CD14-positive monocyte (primary cell): ENCODE data around the gene GNAT2. TPM values are rescaled to one million over a fixed set of nuclear protein-coding genes. Genes with fewer than 3 reads are reported as not detected.

Experiments
- DNase-seq, 3 donors: peaks; one replicate each; pipeline ENCODE4 v3.0.0-alpha.2; 2011 to 2022
- H2AFZ ChIP-seq: 2 replicates; pipeline ENCODE4 v1.6.0; 2012; ENCODE audit warnings: mild to moderate bottlenecking, low read depth, low read length, inconsistent platforms; ENCODE audit not compliant: insufficient read depth, poor library complexity, severe bottlenecking
- H3K27ac ChIP-seq, 2 donors: 1 replicate in 1 of 2; 2 replicates in 1 of 2; pipeline ENCODE4 v1.5.1; 2012 to 2013; ENCODE audit warnings: low read length in 2 of 2, control low read depth in 1 of 2, inconsistent platforms in 1 of 2, low read depth in 1 of 2, mild to moderate bottlenecking in 1 of 2
- H3K27me3 ChIP-seq, 2 donors: one replicate each; pipeline versions ENCODE4 v1.6.0 to v1.6.1; 2011 to 2013; ENCODE audit warnings: low read length in 2 of 2; ENCODE audit not compliant: control insufficient read depth in 2 of 2, insufficient read depth in 2 of 2
- H3K36me3 ChIP-seq, 2 donors: replicated peaks in 1 of 2; 1 replicate in 1 of 2; 2 replicates in 1 of 2; pipeline versions ENCODE4 v1.5.1 to v1.6.1; 2012 to 2013; ENCODE audit warnings: low read length in 2 of 2, control low read depth in 1 of 2, inconsistent platforms in 1 of 2, mild to moderate bottlenecking in 1 of 2; ENCODE audit not compliant: insufficient read depth in 2 of 2, control insufficient read depth in 1 of 2
- H3K4me1 ChIP-seq, 2 donors: 1 replicate in 1 of 2; 2 replicates in 1 of 2; pipeline versions ENCODE4 v1.5.1 to v1.6.1; 2012 to 2013; ENCODE audit warnings: low read length in 2 of 2, control low read depth in 1 of 2, inconsistent platforms in 1 of 2, mild to moderate bottlenecking in 1 of 2, moderate library complexity in 1 of 2; ENCODE audit not compliant: insufficient read depth in 2 of 2, control insufficient read depth in 1 of 2
- H3K4me2 ChIP-seq: replicated peaks from 2 replicates; pipeline ENCODE3; 2012; ENCODE audit warnings: low read length, moderate library complexity, mild to moderate bottlenecking; ENCODE audit not compliant: poor library complexity, severe bottlenecking; ENCODE audit errors: extremely low read depth
- H3K4me3 ChIP-seq, 3 experiments: fragments of 200-600 bp in 1 of 3; sonication (generic) in 1 of 3; replicated peaks in 1 of 3; 1 replicate in 2 of 3; 2 replicates in 1 of 3; pipeline ENCODE4 v1.5.1; 2011 to 2013; ENCODE audit warnings: low read length in 3 of 3, mild to moderate bottlenecking in 3 of 3, control low read depth in 2 of 3, low read depth in 2 of 3, inconsistent platforms in 1 of 3, moderate library complexity in 1 of 3
- H3K79me2 ChIP-seq: 2 replicates; pipeline ENCODE4 v1.6.0; 2012; ENCODE audit warnings: mild to moderate bottlenecking, control low read depth, inconsistent platforms, low read length, moderate library complexity; ENCODE audit not compliant: insufficient read depth
- H3K9ac ChIP-seq: 2 replicates; pipeline ENCODE4 v1.6.0; 2017; ENCODE audit warnings: low read length, mild to moderate bottlenecking; ENCODE audit not compliant: insufficient read depth, poor library complexity, severe bottlenecking
- H3K9me3 ChIP-seq, 2 donors: replicated peaks in 1 of 2; 1 replicate in 1 of 2; 2 replicates in 1 of 2; pipeline versions ENCODE4 v1.5.1 to v1.6.1; 2012 to 2013; ENCODE audit warnings: low read length in 2 of 2, control low read depth in 1 of 2; ENCODE audit not compliant: control insufficient read depth in 1 of 2, insufficient read depth in 1 of 2
- H4K20me1 ChIP-seq: 2 replicates; pipeline ENCODE4 v1.6.0; 2012; ENCODE audit warnings: mild to moderate bottlenecking, low read length, control low read depth, moderate library complexity; ENCODE audit not compliant: insufficient read depth
- H3K27ac Mint-ChIP-seq, 7 donors: one replicate each; pipeline ENCODE4 v1.8.0; 2020; ENCODE audit warnings: mild to moderate bottlenecking in 7 of 7, mixed read lengths in 7 of 7, moderate library complexity in 6 of 7, inconsistent platforms in 2 of 7
- H3K27me3 Mint-ChIP-seq, 3 donors: one replicate each; pipeline ENCODE4 v1.8.0; 2021 to 2022; ENCODE audit warnings: low read depth in 3 of 3, mild to moderate bottlenecking in 3 of 3, mixed read lengths in 3 of 3, moderate library complexity in 3 of 3, inconsistent platforms in 1 of 3
- H3K36me3 Mint-ChIP-seq, 2 donors: one replicate each; pipeline ENCODE4 v1.8.0; 2020; ENCODE audit warnings: mixed read lengths in 2 of 2, inconsistent platforms in 1 of 2, mild to moderate bottlenecking in 1 of 2
- H3K4me1 Mint-ChIP-seq: one replicate; pipeline ENCODE4 v1.8.0; 2020; ENCODE audit warnings: mild to moderate bottlenecking, mixed read lengths
- H3K4me3 Mint-ChIP-seq, 2 donors: one replicate each; pipeline ENCODE4 v1.8.0; 2020; ENCODE audit warnings: mild to moderate bottlenecking in 2 of 2, mixed read lengths in 2 of 2, moderate library complexity in 1 of 2
- H3K9me3 Mint-ChIP-seq, 7 donors: one replicate each; pipeline ENCODE4 v1.8.0; 2020 to 2022; ENCODE audit warnings: mixed read lengths in 7 of 7, mild to moderate bottlenecking in 6 of 7, moderate library complexity in 6 of 7, inconsistent platforms in 2 of 7
- CTCF ChIP-seq: fragments of 200-600 bp; IDR thresholded peaks from one replicate; pipeline ENCODE4 v1.8.0; 2022; ENCODE audit warnings: antibody characterized with exemption, mild to moderate bottlenecking
- WGBS: methylation state at CpG from one replicate; pipeline ENCODE4 v1.1.5; 2013; ENCODE audit warnings: missing lambda C conversion rate; ENCODE audit not compliant: insufficient coverage; 5-methylcytosine and 5-hydroxymethylcytosine counted together
- intact Hi-C, 2 donors: fragments of 100-400 bp; cut with micrococcal nuclease; formaldehyde crosslinking; loops; one replicate each; pipeline versions ENCODE4 v1.15.0 to v1.15.1; 2023
- polyA plus RNA-seq, 3 donors: library from polyadenylated mRNA; depleted of rRNA in 1 of 3; unstranded in 2 of 3; stranded (reverse) in 1 of 3; fragments of 300-500 nt in 2 of 3; fragments of >200 nt in 1 of 3; fragmentation: Illumina TruSeq in 2 of 3; gene quantifications; 1 replicate in 2 of 3; 2 replicates in 1 of 3; pipeline ENCODE4 v1.2.3, GENCODE V29; 2012 to 2021

GNAT2 gene
- polyA plus RNA-seq, 3 donors, result 0.05 TPM; not detected in 2

- peak; percentile 96 to 99 (median 98) for DNase-seq
- Mint-ChIP-seq H3K36me3 (peaks cover 0 to 8% of the 10 kb centered on the region in 2 donors), H3K27me3 (peaks cover 0 to 1% (median 0%) of the 10 kb centered on the region in 3 donors), H3K27ac (peak overlapping the region; percentile 98 to 100 (median 99)), H3K9me3 (peaks cover 0 to 2% (median 2%) of the 10 kb centered on the region in 7 donors), H3K4me1 (peaks cover 68% of the 10 kb centered on the region), H3K4me3 (peak overlapping the region; percentile 65 to 83)
- H3K27ac ChIP-seq, result peak overlapping the region; percentile 90 to 99
- no peak for TF ChIP-seq CTCF
- intact Hi-C loops, result loop anchor here in 1 of 2 donors (5.0 kb wide), 1 partner anchor 206 kb away; no protein-coding TSS in a partner anchor
- no peaks in the 10 kb centered on the region for H3K9me3 ChIP-seq
- H3K4me1 ChIP-seq, result peaks cover 59 to 64% of the 10 kb centered on the region in 2 donors
- peak overlapping the region; percentile 51 for H3K9ac ChIP-seq
- 0% methylated on average over 2 of the region's 3 CpGs for WGBS
- H3K79me2 ChIP-seq, result peaks cover 17% of the 10 kb centered on the region
- no peak overlapping the region for H2AFZ ChIP-seq
- H3K4me3 ChIP-seq, result peak overlapping the region in 1 of 3 experiments; percentile 55
- H3K27me3 ChIP-seq, result no peaks in the 10 kb centered on the region
- H3K36me3 ChIP-seq, result no peaks in the 10 kb centered on the region
- peaks cover under 1% of the 10 kb centered on the region for H4K20me1 ChIP-seq
- peak overlapping the region; percentile 54 for H3K4me2 ChIP-seq
Observed at GRCh38 chr1:109615879-109616278, 3.5 kb downstream of the GNAT2 start.

- H3K36me3 ChIP-seq, result no peaks in the 10 kb centered on the region
- Mint-ChIP-seq H3K27ac (peak overlapping the region in 4 of 7 donors; percentile 6 to 61 (median 30)), H3K27me3 (peaks cover 0 to 1% (median 0%) of the 10 kb centered on the region in 3 donors), H3K4me1 (peaks cover 69% of the 10 kb centered on the region), H3K9me3 (peaks cover 0 to 2% (median 0%) of the 10 kb centered on the region in 7 donors), H3K36me3 (peaks cover 0 to 5% of the 10 kb centered on the region in 2 donors), H3K4me3 (no peak overlapping the region)
- TF ChIP-seq CTCF, result no peak
- H3K9ac ChIP-seq, result no peak overlapping the region
- WGBS, result 100% methylated on average over 2 of the region's 7 CpGs
- DNase-seq, result no peak
- H3K4me1 ChIP-seq, result peaks cover 52 to 56% of the 10 kb centered on the region in 2 donors
- H3K79me2 ChIP-seq, result peaks cover 4% of the 10 kb centered on the region
- intact Hi-C loops, result no loop called here
- H3K9me3 ChIP-seq, result no peaks in the 10 kb centered on the region
- no peaks in the 10 kb centered on the region for H3K27me3 ChIP-seq
- peak overlapping the region in 1 of 2 donors; percentile 99 for H3K27ac ChIP-seq
- no peak overlapping the region for H3K4me3 ChIP-seq
- no peak overlapping the region for H2AFZ ChIP-seq
- no peaks in the 10 kb centered on the region for H4K20me1 ChIP-seq
- H3K4me2 ChIP-seq, result no peak overlapping the region
Observed at GRCh38 chr1:109613361-109614147, 5.9 kb downstream of the GNAT2 start.
